Stimulated activated CD4-positive, alpha-beta T cell treated with anti-CD3 and anti-CD28 coated beads, TNF-alpha, amount 100 ng/mL, for 1 hour (primary cell): ENCODE measurements around the gene FZR1.
"Not testable (repeated sequence)": the region's sequence is repeated elsewhere in the genome, so short reads cannot be mapped to it uniquely, and the experiment has no call there.

Experiments used
- DNase-seq, 3 donors: peaks; one replicate each; pipeline ENCODE4 v3.0.0-alpha.2; 2020; ENCODE audit warnings: low read depth in 3 of 3, low spot score in 1 of 3

The FZR1 gene

GRCh38 chr19:3570606-3571011 lies 64.5 kb downstream of the FZR1 start:
- DNase-seq, result no peak

- DNase-seq, result peak; percentile 97 to 98 (median 98)
These were observed 66.2 kb downstream of the FZR1 start for GRCh38 chr19:3572132-3572854.

GRCh38 chr19:3572855-3573161 lies 66.7 kb downstream of the FZR1 start, which contains the start of gene HMG20B:
Gene HMG20B (plus strand): TSS chr19:3572944. CDS start chr19:3573310, 366 bp downstream.
- DNase-seq, result no peak

GRCh38 chr19:3573162-3573857 lies 67.2 kb downstream of the FZR1 start:
- no peak for DNase-seq

GRCh38 chr19:3573858-3574637 lies 67.9 kb downstream of the FZR1 start:
- DNase-seq, result peak; percentile 37 to 69 (median 49)

- DNase-seq, result no peak
These were observed 69.2 kb downstream of the FZR1 start for GRCh38 chr19:3575260-3575741.

- no peak for DNase-seq
These were observed 70.0 kb downstream of the FZR1 start for GRCh38 chr19:3575949-3576673.

GRCh38 chr19:3576696-3577443 lies 70.8 kb downstream of the FZR1 start:
- no peak for DNase-seq

- DNase-seq, result no peak
These were observed 71.7 kb downstream of the FZR1 start for GRCh38 chr19:3577723-3578344.

- DNase-seq, result no peak
These were observed 72.3 kb downstream of the FZR1 start for GRCh38 chr19:3578390-3578789.

GRCh38 chr19:3580156-3580934 lies 74.2 kb downstream of the FZR1 start:
- no peak for DNase-seq

- not testable (repeated sequence) for DNase-seq
These were observed 75.7 kb downstream of the FZR1 start for GRCh38 chr19:3581792-3582191.

- not testable (repeated sequence) for DNase-seq
These were observed 78.1 kb downstream of the FZR1 start for GRCh38 chr19:3584036-3584802.

- DNase-seq, result no peak
These were observed 79.4 kb downstream of the FZR1 start, which contains the start of gene GIPC3 for GRCh38 chr19:3585301-3586126. Gene GIPC3 (plus strand): TSS chr19:3585478. CDS start chr19:3585598, 120 bp downstream.

- peak in 1 of 3 donors; percentile 42 for DNase-seq
These were observed 80.1 kb downstream of the FZR1 start for GRCh38 chr19:3586127-3586626.

- no peak for DNase-seq
These were observed 80.7 kb downstream of the FZR1 start for GRCh38 chr19:3586707-3587346.
